Brain microvascular endothelial cell (primary cell): ENCODE measurements around the gene AK8.

Source experiments
- DNase-seq: peaks from one replicate; pipeline ENCODE4 v3.0.0-alpha.2; 2020
- H3K27ac ChIP-seq: fragments of 250-450 bp; sonication (Bioruptor Pico); 2 replicates; pipeline ENCODE4 v1.5.1; 2020; ENCODE audit warnings: mild to moderate bottlenecking, moderate library complexity
- H3K27me3 ChIP-seq: fragments of 250-450 bp; sonication (Bioruptor Pico); replicated peaks from 2 replicates; pipeline ENCODE4 v1.5.1; 2020; ENCODE audit warnings: mild to moderate bottlenecking
- H3K36me3 ChIP-seq: fragments of 250-450 bp; sonication (Bioruptor Pico); replicated peaks from 2 replicates; pipeline ENCODE4 v1.5.1; 2020; ENCODE audit warnings: mild to moderate bottlenecking
- H3K4me3 ChIP-seq: 2 replicates; pipeline ENCODE4 v1.5.1; 2011; ENCODE audit warnings: low read depth, mild to moderate bottlenecking, control low read depth, low read length, moderate library complexity
- in situ Hi-C: cut with HindIII; loops from 2 replicates; pipeline ENCODE4 v1.10.0; 2017; ENCODE audit warnings: low sequenced_read_pairs, low pct_ligation_motif_present
- TF ChIP-seq, protein P1 (sequence below): IDR thresholded peaks from 2 replicates; pipeline ENCODE4 v1.5.1; 2011; ENCODE audit warnings: low read depth, mild to moderate bottlenecking, moderate library complexity, low read length, control low read depth, inconsistent platforms; ENCODE audit errors: missing control alignments

AK8 gene

GRCh38 chr9:132880324-132880661 lies 2.2 kb upstream of the AK8 start:
- in situ Hi-C loops, result no loop called here
- TF ChIP-seq, protein P1, sequence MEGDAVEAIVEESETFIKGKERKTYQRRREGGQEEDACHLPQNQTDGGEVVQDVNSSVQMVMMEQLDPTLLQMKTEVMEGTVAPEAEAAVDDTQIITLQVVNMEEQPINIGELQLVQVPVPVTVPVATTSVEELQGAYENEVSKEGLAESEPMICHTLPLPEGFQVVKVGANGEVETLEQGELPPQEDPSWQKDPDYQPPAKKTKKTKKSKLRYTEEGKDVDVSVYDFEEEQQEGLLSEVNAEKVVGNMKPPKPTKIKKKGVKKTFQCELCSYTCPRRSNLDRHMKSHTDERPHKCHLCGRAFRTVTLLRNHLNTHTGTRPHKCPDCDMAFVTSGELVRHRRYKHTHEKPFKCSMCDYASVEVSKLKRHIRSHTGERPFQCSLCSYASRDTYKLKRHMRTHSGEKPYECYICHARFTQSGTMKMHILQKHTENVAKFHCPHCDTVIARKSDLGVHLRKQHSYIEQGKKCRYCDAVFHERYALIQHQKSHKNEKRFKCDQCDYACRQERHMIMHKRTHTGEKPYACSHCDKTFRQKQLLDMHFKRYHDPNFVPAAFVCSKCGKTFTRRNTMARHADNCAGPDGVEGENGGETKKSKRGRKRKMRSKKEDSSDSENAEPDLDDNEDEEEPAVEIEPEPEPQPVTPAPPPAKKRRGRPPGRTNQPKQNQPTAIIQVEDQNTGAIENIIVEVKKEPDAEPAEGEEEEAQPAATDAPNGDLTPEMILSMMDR, result no peak
- Histone ChIP-seq H3K27ac (no peak overlapping the region), H3K27me3 (no peaks in the 10 kb centered on the region), H3K36me3 (no peaks in the 10 kb centered on the region), H3K4me3 (no peak overlapping the region)
- no peak for DNase-seq

- Histone ChIP-seq H3K27ac (no peak overlapping the region), H3K27me3 (no peaks in the 10 kb centered on the region), H3K36me3 (no peaks in the 10 kb centered on the region), H3K4me3 (peak overlapping the region; percentile 92)
- in situ Hi-C loops, result no loop called here
- TF ChIP-seq, protein P1, result no peak
- DNase-seq, result no peak
Observed at GRCh38 chr9:132879457-132880323, 1.6 kb upstream of the AK8 start.

GRCh38 chr9:132878695-132879456 lies 792 bp upstream of the AK8 start, which contains the start of gene SPACA9:
Gene SPACA9 (plus strand): TSS chr9:132878898. CDS start chr9:132883948, 5,050 bp downstream.
- Histone ChIP-seq H3K4me3 (peak within 1 kb of the TSS; percentile 92), H3K27ac (peak within 1 kb of the TSS; percentile 68), H3K27me3 (no peaks in the 10 kb centered on the region), H3K36me3 (no peaks in the 10 kb centered on the region)
- in situ Hi-C loops, result no loop called here
- DNase-seq, result peak; percentile 47
- TF ChIP-seq, protein P1, result no peak

- H3K27me3 ChIP-seq, result no peaks in the 10 kb centered on the region
- no peaks in the 10 kb centered on the region for H3K36me3 ChIP-seq
- no peak for DNase-seq
- H3K4me3 ChIP-seq, result peak overlapping the region; percentile 92
- TF ChIP-seq, protein P1, result no peak
- in situ Hi-C loops, result no loop called here
- H3K27ac ChIP-seq, result no peak overlapping the region
Observed at GRCh38 chr9:132877458-132877823, 643 bp downstream of the AK8 start.

DNA sequence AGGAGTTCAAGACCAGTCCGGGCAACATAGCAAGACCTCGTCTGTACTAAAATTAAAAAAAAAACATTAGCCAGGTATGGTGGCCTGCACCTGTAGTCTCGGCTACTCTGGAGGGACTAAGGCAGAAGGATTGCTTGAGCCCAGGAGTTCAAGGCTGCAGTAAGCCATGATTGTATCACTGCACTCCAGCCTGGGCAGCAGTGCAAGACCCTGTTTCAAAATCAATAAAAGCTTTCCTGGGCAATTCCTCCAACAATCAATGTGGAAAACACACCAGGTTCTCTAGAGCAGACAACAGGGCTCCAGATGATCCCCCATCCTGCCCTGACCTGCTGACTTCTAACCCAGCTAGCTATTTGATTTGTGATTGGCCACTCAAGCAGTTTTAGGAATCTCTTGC lies 1.2 kb downstream of the AK8 start:
- Histone ChIP-seq H3K4me3 (no peak overlapping the region), H3K27ac (no peak overlapping the region), H3K36me3 (no peaks in the 10 kb centered on the region), H3K27me3 (no peaks in the 10 kb centered on the region)
- TF ChIP-seq, protein P1, result no peak
- DNase-seq, result no peak
- in situ Hi-C loops, result no loop called here
